Measurements from ENCODE around the gene LRRC27. TPM values are rescaled to one million over a fixed set of nuclear protein-coding genes. Genes with fewer than 3 reads are reported as not detected.
"Not testable (repeated sequence)": the region's sequence is repeated elsewhere in the genome, so short reads cannot be mapped to it uniquely, and the experiment has no call there.

The LRRC27 gene
- total RNA-seq, 1 donor from 2014 or later, result 3.2 TPM

DNA sequence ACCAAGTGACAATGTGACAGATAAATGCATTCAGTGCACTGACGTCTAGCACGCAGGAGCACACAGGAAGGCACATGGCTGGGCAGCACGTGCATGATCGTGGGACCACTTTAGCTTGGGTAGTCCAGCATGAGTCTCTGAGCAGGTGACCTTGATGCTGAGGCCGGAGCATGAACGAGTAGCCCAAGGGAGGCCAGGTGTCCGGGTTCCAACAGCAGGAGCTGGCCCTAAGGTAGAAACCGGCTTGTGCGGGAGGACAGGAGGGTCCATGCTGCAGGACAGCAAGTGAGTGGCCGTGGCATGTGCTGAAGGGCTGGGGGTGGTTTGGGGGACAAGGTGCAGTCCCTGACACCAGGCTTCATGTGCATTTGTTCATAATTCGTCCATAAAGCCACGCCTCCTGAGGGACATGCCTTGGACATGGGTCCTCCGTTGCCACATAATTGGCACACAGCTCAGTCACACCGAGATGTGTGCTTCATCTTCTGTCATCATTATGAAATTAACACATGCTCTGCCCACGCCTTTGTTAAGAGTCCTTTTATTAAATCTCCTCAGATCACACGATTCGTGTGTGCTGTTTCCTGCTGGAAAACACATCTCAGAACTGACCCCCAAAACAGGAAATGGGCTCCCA, 21.2 kb upstream of the LRRC27 start:
- intact Hi-C loops (cut with micrococcal nuclease), result no loop called here
- no peak for DNase-seq
- ATAC-seq, result no peak

DNA sequence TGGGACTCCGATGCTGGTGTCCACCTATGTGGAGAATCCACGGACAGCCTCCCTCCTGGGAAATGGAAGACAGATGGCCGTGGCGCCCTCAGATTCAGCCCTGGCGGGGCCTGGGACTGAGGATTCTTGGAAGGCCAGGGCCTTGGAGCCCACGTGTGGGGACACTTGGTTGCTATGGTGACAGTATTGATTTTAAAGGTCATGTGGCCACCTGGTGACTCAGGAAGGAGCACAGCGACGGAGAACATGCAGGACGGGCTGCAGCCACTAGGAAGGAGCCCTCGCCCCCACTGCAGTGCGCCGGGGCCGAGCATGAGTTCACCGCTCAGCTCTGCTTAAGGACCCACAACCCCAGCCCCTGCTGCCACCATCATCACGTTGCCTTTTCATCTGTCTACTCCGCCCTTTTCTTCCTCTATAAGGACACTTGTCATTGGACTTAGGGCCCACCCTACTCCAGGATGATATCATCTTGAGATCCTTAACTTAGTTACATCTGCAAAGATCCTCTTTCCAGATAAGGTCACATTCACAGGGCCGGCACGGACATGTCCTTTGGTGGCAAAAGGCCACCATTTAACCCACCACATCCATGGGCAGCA, 20.6 kb upstream of the LRRC27 start:
- ATAC-seq, result no peak
- DNase-seq, result no peak
- intact Hi-C loops (cut with micrococcal nuclease), result no loop called here

DNA sequence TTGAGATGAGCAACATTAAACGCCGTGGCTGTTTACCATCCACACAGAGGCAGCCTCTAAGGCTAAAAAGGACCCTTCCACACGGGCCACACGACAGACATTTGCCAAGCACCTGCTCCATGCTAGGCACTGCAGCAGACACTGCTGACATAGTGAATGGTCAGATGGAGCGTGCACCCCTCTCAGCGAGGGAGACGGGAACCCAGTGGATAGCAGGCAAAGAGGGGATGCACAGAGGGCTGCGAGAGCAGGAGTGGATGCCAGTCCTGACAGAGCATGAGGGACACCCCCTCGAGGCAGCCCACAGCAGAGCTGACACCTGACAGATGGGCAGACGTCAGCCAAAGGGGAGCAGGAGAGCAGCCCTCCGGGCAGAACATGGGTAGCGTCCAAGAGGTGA, 18.7 kb upstream of the LRRC27 start:
- intact Hi-C loops (cut with micrococcal nuclease), result no loop called here
- ATAC-seq, result no peak
- no peak for DNase-seq

DNA sequence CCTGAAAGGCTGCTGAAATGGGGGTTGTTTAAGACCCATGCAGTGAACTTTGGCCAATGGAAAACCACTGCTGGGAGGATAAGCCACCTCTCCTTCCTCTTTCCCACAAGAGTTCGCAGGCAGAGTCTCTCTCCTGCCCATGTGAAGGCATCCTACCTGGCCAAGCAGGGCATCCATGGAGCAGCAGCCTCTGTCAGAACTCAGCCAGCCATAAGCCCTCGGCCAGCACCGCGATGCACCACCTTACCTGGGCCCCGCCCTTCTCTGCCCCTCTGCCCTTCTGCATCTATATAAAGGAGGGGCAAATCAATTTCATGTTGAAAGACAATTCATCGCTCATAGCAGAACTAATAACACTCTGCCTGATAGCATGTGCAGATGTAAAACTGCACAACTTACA, 18.1 kb upstream of the LRRC27 start:
- intact Hi-C loops (cut with micrococcal nuclease), result no loop called here
- DNase-seq (no peak), ATAC-seq (no peak)

DNA sequence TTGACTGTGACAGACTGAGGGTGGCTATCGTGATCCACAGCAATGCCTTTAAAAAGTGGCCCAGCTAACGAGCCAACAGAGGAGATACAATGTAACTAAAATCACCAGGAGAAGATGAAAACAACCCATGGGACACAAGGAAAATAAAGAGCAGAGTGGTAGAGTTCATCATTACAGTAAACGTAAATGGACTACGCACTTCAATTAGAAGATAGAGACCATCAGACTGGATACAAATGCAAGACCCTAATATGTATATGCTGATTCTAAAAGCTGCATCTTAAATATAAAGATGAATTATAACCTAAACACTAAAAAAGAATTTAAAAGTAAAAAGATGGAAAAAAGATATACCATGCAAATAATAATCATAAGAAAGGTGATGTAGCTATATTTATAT, 17.7 kb upstream of the LRRC27 start:
- intact Hi-C loops (cut with micrococcal nuclease), result no loop called here
- ATAC-seq, result no peak
- DNase-seq, result no peak

DNA sequence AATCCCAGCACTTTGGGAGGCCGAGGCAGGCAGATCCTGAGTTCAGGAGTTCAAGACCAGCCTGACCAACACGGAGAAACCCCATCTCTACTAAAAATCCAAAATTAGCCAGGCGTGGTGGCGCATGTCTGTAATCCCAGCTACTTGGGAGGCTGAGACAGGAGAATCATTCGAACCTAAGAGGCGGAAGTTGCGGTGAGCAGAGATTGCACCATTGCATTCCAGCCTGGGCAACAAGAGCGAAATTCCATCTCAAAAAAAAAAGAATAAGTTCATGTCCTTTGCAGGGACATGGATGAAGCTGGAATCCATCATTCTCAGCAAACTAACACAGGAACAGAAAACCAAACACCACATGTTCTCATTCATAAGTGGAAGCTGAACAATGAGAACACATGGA, 17.1 kb upstream of the LRRC27 start:
- ATAC-seq; intact Hi-C loops (cut with micrococcal nuclease); DNase-seq: not testable (repeated sequence)

DNA sequence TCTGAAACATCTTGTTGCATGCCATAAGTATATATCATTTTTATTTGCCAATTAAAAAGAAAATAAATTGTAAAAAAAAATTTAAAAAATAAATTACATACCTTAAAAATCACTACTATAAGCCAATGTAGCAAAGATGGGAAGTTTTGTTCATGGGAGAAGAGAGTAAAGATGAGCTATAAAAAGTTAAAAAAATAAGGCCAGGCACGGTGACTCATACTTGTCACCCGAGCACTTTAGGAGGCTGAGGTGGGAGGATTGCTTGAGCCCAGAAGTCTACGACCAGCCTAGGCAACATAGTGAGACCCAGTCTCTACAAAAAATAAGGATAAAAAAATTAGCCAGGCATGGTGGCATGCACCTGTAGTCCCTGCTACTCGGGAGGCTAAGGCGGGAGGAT, 15.9 kb upstream of the LRRC27 start:
- no peak for DNase-seq
- no peak for ATAC-seq
- intact Hi-C loops (cut with micrococcal nuclease), result no loop called here

DNA sequence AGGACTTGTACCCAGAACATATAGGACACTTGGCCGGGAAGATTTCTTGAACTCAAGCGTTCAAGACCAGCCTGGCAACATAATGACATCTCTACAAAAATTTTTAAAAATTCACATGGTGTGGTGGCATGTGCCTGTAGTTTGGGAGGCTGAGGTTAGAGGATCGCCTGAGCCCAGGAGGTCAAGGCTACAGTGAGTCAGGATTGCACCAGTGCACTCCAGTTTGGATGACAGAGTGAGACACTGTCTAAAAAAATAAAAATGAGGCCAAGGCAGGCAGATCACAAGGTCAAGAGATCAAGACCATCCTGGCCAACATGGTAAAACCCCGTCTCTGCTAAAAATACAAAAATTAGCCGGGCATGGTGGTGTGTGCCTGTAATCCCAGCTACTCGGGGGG, 14.5 kb upstream of the LRRC27 start:
- ATAC-seq; intact Hi-C loops (cut with micrococcal nuclease); DNase-seq: not testable (repeated sequence)

DNA sequence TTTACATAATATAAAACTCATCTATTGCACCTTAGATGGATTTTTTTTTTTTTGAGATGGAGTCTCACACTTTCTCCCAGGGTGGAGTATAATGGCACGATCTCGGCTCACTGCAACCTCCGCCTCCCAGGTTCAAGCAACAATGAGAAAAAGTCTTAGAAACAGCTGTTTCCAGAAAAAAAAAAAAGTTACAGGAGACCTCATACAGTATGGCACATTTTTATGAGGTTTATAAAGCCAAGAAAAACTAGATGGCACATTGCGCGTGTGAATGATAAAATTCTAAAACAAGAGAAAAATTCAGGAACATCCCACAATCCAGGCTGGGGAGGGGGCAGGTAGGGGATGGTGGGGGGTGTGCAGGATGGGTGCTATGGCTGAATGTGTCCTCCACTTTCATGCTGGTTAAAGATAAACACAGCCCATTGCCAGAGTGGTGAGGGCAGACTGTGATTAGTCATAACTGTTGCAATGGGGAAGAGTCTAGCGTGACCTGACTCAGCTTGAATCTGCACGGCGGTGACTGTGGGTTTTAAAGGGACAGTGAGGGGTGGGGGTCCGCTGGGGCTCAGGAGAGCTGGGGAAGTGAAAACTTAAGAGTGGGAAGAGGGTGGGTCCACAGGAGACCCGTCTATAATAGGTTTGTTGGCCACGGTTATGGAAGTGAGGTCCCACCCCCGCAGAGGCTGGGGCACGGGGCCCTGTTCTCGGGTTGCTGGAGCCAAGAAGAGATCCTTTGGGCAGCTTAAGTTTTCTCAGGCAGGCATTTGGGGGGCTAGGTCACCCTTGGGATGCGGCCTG, 11.9 kb upstream of the LRRC27 start:
- ATAC-seq (peak; percentile 35), DNase-seq (no peak)
- intact Hi-C loops (cut with micrococcal nuclease), result no loop called here

DNA sequence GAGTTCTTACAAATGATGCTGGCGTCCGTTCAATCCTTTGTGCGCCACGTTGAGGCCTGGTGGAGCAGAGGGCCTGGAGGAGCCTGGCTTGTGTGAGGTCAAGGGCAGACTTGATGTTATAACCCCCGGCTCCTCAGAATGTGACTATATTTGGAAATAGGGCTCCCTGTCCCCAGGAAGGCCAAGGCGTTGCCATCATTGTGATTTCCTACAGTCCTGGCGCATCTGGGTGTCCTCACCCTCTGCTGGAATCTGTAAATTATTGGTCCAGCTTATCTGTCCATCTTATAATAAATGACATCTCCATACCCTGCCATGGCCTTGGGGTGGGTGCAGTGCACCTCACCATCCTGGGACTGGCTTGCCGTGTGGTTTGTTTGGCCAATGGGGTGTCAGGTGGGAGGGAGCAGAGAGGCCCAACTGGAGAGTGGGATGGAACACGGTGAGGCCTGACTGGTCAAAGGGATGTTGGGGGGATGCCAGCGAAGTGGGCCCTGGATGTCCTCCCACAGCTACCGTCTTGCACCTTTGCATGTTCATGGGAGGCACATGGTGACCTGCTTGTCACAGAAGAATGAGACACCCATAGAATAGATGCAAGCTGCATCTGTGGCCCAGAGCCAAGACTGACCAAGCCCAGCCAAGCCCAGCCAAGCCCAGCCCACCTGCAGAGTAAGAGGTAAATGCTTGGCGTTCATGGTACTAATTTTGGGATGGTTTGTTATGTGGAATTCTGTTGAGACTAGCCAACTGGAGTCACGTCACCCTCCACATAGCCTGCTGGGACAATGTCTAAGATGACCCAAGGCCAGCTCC, 11.1 kb upstream of the LRRC27 start:
- ATAC-seq (no peak), DNase-seq (no peak)
- intact Hi-C loops (cut with micrococcal nuclease), result no loop called here

DNA sequence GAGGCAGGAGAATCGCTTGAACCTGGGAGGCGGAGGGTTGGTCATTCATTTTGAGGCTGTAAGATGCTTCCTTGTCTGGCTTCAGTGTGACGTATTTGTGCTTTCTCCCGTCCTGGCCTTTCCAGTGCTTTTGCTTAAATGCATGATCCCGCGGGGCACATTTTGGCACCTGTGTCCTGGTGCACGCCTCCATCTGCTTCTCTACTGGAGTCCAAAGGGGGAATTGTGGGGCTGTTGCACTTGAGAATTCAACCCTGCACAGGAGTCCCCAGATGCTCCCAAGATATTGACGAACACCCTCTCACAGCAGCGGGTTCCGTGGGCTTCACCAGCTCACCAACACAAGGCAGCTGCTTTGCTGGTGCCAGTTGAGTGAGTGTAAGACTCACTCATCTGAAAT, 10.3 kb upstream of the LRRC27 start:
- intact Hi-C loops (cut with micrococcal nuclease), result no loop called here
- DNase-seq (no peak), ATAC-seq (no peak)

DNA sequence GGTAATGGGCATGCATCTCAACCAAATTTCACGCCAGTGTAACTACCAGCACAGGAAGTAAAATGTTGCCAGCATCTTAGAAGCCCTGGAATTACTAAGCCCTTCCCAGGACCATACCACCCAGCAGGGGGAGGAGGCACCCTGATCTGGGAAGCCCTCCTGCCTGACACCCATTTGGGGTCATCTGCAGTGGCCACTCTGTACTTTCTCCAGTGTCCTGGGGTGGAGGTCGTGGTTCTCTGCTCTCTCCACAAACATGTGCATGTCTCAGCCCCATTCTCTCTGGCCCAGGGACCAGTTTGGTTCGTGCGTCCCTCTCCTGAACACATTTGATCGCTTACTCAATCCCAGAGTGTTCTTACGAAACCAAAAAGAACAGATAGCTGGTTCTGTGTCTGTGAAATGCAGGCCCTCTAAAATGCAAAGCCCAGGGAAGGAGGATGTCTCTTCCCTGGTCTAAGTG, 9.4 kb upstream of the LRRC27 start:
- DNase-seq, result no peak
- intact Hi-C loops (cut with micrococcal nuclease), result no loop called here
- ATAC-seq, result no peak

DNA sequence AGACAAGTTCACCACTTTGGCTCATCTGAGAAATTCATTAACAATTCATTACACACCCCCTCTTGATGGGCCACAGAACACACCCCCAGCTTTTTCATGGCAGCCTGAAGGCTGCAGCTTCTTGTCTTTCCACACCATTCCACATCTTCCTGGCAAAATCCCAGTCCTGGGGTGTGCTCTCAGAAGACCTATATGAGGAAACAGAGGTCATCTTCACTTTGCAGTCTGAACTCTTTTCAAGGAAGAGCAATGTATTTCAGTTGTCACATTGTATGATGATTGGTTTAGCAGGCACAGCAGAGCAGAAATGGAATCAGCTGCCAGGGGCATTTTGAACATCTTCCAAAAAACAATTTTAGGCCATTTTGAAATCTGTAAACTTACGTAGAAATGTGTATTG, 7.8 kb upstream of the LRRC27 start:
- ATAC-seq (no peak), DNase-seq (no peak)
- intact Hi-C loops (cut with micrococcal nuclease), result no loop called here

DNA sequence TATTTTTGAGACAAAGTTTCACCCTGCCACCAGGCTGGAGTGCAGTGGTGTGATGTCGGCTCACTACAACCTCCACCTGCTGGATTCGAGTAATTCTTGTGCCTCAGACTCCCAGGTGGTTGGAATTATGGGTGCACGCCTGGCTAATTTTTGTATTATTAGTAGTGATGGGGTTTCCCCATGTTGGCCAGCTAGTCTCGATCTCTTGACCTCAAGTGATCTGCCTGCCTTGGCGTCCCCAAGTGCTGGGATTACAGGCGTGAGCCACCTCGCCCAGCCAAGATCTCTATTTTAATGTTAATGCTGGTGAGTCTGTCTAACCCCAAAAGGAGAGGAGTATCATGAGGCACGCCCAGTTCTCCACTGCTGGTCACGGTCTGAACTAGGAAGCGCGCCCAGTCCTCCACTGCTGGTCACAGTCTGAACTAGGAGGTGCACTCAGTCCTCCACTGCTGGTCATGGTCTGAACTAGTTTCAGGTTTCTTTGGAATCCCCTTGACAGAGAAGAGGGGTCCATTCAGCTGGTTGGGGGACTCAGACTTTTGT, 5.6 kb upstream of the LRRC27 start:
- ATAC-seq (no peak), DNase-seq (no peak)
- intact Hi-C loops (cut with micrococcal nuclease), result no loop called here

DNA sequence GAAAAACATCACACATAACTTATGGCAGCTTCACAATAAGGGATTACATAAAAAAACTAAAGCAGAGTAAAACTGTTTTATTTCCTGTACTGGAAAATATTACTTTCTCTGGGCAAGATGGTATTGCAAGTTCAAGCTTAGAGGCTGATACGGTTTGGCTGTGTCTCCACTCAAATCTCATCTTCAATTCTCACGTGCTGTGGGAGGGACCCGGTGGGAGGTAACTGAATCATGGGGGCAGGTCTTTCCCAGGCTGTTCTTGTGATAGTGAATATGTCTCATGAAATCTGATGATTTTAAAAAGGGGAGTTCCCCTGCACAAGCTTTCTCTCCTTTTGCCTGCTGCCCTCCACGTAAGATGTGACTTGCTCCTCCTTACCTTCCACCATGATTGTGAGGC, 5.1 kb upstream of the LRRC27 start:
- DNase-seq, result no peak
- intact Hi-C loops (cut with micrococcal nuclease), result no loop called here
- no peak for ATAC-seq

DNA sequence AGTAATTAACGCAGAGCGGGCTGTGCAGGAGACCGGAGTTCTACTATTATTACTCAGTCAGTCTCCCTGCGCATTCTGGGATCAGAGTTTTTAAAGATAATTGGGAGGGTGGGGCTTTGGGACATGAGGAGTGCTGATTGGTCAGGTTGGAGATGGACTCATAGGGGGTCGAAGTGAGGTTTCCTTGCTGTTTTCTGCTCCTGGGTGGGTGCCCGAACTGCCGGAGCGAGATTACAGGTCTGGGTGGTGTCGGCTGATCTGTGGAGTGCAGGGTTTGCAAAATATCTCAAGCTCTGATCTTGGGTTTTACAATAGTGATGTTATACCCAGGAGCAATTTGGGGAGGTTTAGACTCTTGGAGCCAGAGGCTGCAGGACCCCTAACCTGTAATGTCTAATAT, 3.9 kb upstream of the LRRC27 start:
- no peak for DNase-seq

DNA sequence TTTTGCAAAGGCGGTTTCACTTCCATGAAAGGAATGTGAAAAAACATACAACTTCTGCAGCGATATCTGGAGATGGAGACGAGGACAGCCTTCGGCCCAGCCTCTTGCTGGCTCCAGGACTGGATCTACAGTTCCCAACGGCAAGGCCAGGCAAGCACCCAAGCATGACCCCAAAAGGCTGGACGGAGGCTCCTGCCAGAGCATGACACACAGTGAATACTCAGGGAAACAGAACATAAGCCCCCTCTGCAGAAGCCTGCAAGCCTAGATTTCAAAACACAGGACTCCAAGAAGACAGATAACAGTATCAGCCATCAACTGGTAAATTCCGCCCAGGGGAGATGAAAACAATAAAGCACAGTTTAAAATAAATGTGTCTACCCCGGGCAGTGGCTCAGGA, 3.3 kb upstream of the LRRC27 start:
- ATAC-seq, result peak; percentile 42
- intact Hi-C loops (cut with micrococcal nuclease), result no loop called here
- DNase-seq, result peak; percentile 81

More for the DNA sequence above, 3.9 kb upstream of the LRRC27 start:
- ATAC-seq, result no peak
- intact Hi-C loops (cut with micrococcal nuclease), result no loop called here

DNA sequence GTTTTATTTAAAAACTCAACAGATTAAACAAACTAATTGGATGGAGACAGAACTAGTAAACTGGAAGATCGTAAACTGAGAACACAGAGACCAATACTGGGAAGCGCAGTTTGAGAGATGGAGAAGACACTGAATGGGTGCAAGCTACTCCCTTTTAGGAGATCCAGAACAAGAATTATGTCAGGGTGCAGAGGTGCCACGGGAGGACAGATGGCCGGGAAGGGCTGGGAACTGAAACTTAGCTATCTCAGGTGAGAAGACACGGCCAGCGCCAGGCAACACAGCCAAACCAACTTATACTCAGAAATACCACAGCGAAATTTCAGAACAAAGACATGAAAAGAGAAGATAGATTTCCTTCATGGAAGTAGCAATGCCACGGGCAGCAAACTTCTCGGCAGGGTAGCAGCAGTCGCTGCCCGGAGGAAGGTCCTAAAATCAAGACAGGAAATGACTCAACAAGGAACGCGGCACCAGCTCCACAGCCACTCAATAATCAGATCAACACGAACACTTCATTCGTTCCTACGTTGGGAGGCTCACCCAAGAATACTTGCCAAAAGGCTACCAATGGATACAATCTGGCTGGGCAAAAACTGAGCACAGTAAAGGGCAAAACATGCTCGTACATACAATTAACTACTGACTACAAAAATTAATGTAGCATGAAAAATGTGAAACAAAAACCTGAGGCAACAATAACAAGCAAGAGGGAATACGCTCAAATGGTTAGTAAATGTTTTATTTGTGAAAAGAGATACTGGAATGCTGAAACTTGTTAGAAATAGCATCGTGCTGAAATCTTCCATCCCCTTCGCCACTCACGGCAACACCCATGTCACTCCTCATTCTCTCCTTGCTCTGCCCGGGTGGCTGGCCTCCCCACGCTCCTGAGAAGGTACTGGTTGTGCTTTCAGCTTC, 2.2 kb upstream of the LRRC27 start:
- DNase-seq (no peak), ATAC-seq (no peak)
- intact Hi-C loops (cut with micrococcal nuclease), result no loop called here

DNA sequence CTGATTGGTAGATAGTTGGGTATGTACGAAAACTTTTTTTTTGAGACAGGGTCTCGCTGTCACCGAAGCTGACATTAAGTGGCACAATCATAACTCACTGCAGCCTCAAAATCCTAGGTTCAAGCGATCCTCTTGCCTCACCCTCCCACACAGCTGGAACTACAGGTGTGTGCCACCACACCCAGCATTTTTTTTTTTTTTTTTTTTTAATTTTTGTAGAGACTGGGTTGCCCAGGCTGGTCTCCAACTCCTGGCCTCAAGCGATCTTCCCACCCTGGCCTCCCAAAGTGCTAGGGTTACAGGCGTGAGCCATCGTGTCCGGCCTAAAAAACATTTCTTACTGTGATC, 1.5 kb upstream of the LRRC27 start:
- ATAC-seq (no peak), DNase-seq (no peak)
- intact Hi-C loops (cut with micrococcal nuclease), result no loop called here
